Measurements from ENCODE around the gene GSE1. TPM values are rescaled to one million over a fixed set of nuclear protein-coding genes. Genes with fewer than 3 reads are reported as not detected.
A peak's percentile ranks its signal among the peaks of the same experiment; 100 is the strongest.

Gene GSE1
- total and polyA plus RNA-seq, 9 of the 15 experiments (the other 6 are each of a cell fraction or from before 2014, with no cell fraction given), result 12.2 to 244 (median 57.9) TPM

- TF ChIP-seq KDM1A (IDR thresholded peaks at IDR 0.05), result peak; percentile 79 to 91
- peak in 1 of 2 experiments; percentile 45; a peak in 1 of 4 replicates for TF ChIP-seq SRF (CRISPR knock-in tag; IDR thresholded peaks at IDR 0.05)
- no peak; the same call in 1 of the 2 replicates for TF ChIP-seq ZNF445 (CRISPR knock-in tag; IDR thresholded peaks at IDR 0.05; ENCODE audit: low read depth)
- no peak for TF ChIP-seq ZNF766 (CRISPR knock-in tag; conservative IDR thresholded peaks at IDR 0.05)
- peak; percentile 93 for TF ChIP-seq TFAP4 (CRISPR knock-in tag; IDR thresholded peaks at IDR 0.05; ENCODE audit: borderline replicate concordance)
- no peak for TF ChIP-seq ZNF324 (CRISPR knock-in tag; IDR thresholded peaks at IDR 0.05)
- no peak for TF ChIP-seq SP2 (IDR thresholded peaks at IDR 0.05; ENCODE audit: extremely low read depth, low read depth, low read length, poor library complexity, severe bottlenecking)
- TF ChIP-seq NR1H2 (CRISPR knock-in tag; IDR thresholded peaks at IDR 0.05), result no peak; the same call in 1 of the 2 replicates
- peak; percentile 93 for TF ChIP-seq NCOR1 (IDR thresholded peaks at IDR 0.05)
- peak; percentile 65 to 83; a peak in 1 of 4 replicates for TF ChIP-seq UBTF (IDR thresholded peaks at IDR 0.05; ENCODE audit: borderline replicate concordance in 1 of 2, low read depth in 2 of 2, low read length in 2 of 2)
- no peak for TF ChIP-seq ZFP1 (CRISPR knock-in tag; IDR thresholded peaks at IDR 0.05)
- no peak for TF ChIP-seq CEBPB (tag; IDR thresholded peaks at IDR 0.05)
- TF ChIP-seq RREB1 (CRISPR knock-in tag; IDR thresholded peaks at IDR 0.05), result no peak
- peak in 1 of 2 experiments; percentile 47; a peak in 1 of 4 replicates for TF ChIP-seq KDM4B (IDR thresholded peaks at IDR 0.05; ENCODE audit: borderline replicate concordance in 2 of 2, low read depth in 1 of 2)
- no peak for TF ChIP-seq CHD4 (IDR thresholded peaks at IDR 0.05; ENCODE audit: insufficient read depth, insufficient replicate concordance, low read depth, low read length, poor library complexity, severe bottlenecking)
- TF ChIP-seq KDM5B (IDR thresholded peaks at IDR 0.05; ENCODE audit: insufficient replicate concordance, low read depth, low read length), result peak; percentile 32
- no peak for TF ChIP-seq ZNF431 (CRISPR knock-in tag; IDR thresholded peaks at IDR 0.05)
Observed at GRCh38 chr16:85612801-85613603, at the start of gene GSE1 (continued).
